Activated T-helper 1 cell treated with anti-CD3 and anti-CD28 coated beads, Interleukin-2, amount 50 U/mL, for 16 hours (primary cell): Measurements from ENCODE around the gene TTC39C.

Experiments
- DNase-seq, 2 donors: peaks; one replicate each; pipeline ENCODE4 v3.0.0-alpha.2; 2020; ENCODE audit warnings: low read depth in 1 of 2, low spot score in 1 of 2

The TTC39C gene

DNA sequence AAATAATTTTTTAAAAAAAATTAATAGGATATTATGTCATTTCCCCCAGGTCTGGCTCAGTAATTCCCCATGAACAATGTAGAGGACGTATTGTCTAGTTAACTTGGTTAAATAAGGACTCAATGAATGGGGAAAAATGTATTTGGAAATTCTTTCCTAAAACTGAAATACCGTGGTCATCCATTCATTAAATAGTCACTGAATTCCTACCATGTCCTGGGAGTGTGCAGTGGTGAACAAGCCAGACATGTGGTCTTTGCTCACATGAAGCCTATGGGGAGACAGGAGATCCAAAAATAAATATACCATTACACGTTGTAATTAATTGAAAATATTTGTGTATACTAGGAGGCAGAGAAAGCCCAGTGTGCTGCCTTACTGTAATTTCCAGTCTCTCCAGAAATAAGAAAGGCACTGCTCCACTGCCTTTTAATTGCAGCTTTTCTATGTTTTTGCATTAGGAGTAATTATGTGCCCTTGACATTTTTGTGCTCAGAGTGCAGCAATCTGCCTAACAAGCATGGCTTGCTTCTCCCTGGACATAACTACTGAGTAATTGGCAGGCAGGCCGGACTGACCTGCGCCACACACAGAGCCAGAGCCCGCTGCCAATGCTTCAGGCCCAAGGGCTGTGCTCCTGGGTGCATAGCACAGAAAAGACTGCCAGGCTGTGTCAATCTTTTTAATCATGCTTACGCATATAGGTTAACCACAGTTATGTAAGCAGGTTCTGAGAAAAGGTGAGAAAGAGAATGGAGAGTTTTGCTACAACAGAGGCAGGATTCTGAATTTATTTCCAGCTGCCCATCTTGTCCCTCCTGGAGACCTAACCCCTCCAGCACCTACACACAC, 22.2 kb upstream of the TTC39C start:
- DNase-seq, result no peak

DNA sequence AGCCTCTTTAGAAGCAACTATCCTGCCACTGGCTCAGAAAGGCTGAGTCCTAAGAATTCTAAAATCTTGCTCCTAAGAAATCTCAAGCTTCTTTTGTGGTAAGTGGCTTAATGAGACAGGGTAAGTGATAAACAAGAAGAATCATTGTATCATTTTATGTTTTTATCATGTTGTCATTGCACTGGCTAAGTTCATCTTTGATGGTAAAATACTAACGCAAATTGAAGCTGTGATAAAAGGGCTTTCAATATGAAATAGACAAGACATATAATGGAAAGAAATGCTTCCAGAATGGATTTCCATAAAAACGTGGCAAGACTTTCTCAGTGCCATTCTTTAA, 21.6 kb upstream of the TTC39C start:
- no peak for DNase-seq

DNA sequence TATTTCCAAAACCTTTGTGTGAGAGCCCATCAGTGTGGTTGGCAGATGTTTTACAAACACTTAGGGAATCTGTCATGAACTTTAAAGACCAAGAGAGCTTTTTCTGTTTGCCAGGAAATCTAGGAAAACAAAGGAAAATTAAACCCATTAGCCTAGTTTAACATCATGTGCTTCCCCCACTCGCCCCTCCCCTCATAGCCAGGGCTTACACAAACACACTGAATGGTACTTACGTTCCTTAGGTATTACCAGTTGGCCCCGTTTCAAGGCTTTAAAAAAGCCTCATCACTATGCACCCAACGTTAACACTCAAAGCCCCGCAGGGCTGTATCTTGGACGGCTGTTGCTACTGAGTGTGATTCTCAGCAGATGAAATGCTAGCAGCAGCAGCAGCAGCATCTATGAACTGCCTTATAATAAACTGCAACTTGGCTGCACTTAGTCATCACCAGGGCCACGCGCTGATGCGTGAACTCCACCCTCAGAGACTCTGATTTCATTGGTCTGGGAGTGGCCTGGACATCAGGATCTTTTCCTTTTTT, 20.1 kb upstream of the TTC39C start:
- no peak for DNase-seq

DNA sequence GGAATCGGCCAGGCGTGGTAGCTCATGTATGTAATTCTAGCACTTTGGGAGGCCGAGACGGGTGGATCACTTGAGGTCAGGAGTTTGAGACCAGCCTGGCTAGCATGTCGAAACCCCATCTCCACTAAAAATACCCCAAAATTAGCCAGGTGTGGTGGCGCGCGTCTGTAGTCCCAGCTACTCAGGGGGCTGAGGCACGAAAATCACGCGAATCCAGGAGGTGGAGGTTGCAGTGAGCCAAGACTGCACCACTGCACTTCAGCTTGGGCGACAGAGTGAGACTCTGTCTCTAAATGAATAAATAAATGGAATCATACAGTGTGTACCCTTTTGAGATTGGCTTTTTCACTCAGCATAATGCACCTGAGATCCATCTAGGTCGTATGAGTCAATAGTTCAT, 19.4 kb upstream of the TTC39C start:
- no peak for DNase-seq

DNA sequence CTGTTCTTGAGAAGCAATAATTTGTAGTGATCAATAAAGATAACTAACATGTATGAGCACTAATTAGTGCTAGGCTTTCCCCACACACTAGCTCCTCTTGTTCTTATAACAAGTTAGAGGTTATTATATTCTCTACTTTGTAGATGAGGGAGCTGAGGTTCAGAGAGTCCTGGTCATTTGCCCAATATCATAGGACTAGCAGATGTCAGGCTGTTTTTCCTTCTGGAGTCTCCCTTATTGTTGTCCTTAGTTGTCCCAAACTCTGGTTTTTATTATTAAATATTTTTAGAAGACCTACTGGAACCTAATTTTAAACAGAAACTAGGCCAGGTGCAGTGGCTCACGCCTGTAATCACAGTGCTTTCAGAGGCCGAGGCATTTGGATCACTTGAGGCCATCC, 16.5 kb upstream of the TTC39C start:
- DNase-seq, result no peak

DNA sequence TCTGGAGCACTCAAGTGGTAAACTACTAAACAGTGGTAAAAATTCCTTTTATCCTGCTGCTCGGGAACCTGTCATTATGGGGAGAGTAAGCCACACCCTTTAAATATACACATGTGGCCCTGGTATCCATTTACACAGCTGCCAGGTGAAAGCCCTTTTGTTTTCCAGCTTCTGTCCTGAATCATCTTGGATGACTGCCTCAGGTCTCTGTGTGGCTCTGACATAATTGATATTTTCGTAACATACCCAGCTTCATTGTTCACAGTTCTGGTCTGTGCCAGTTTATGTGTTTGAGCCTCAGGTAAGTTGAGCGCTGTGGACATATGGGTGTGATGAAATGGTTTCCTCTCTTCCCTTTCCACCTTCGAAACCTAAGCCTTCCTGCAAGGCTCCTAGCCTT, 15.7 kb upstream of the TTC39C start:
- DNase-seq, result no peak

DNA sequence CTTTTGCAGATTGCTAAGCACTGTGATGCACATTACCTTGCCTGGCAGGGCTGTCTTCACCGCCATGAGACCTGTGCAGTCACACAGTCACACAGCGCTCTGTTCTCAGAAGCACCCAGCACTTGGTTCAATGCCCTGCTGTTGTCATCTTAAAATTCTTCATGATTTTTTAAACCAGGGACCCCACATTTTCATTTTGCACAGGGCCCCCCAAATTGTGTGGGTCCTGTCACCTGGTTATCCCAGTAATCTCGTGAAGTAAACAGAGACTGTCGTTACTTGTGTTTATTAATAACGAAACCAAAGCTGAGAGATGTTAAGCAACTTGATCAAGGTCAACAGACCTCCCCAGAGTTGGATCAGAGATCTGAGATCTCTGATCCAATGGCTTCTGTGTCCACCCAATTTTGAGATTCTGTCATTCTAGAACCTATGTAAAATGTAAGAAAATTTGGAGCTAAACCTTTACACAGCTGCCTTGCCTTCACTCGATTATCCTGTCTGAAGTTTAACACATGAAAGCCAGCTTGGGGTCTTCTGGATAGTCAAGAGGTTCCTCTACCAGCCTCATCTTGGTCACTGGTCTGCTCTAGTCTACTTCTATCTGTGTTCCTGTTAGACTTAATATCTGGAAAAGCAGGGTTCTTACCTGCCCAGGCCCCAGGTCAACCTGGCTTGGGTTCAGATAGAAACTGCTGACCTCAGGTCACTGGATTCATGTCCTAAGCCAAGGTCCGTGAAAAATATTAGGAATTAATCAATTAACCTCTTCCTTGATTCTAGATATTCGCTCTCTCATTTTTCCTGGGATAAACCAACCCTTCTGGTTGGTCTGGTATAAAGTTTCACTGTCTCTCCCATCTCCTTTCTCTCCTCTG, 13.7 kb upstream of the TTC39C start:
- no peak for DNase-seq

DNA sequence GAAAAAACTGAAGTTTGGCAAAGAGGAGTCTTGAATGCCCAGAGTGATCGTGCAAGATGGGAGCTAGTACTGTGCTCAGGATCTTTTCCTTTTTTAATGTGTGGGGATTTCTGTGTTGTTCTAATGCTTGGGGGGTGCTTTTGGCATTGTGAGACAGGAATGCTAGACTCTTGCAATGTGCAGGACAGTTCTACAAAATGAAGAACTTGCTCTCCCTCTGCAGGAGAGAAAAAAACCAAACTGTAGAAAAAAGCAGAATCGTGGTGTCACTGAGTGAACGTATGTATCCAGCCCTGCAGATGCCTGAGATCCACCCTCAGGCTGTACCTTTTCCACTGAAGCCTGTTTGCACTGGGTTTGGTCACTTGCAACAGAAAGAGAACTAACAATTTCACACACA, 12.1 kb upstream of the TTC39C start:
- DNase-seq, result no peak

DNA sequence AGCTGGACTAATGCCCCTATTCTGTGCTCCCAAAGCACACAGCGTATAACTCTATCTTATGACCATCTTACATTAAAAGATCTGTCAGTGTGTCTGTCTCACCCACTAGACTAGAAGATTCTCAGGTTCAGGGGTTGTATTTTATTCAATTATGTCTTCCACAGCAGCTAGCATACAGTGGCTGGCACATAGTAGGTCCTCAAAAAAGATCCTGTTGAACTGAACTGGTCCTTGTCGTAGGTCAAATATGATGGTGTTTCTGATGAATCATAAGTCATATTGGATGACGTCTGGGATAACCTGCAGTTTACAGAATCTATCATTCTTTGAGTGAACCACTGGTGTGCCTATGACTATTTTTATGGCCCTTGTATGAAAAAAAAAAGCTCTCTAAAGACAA, 11.3 kb upstream of the TTC39C start:
- DNase-seq, result no peak

DNA sequence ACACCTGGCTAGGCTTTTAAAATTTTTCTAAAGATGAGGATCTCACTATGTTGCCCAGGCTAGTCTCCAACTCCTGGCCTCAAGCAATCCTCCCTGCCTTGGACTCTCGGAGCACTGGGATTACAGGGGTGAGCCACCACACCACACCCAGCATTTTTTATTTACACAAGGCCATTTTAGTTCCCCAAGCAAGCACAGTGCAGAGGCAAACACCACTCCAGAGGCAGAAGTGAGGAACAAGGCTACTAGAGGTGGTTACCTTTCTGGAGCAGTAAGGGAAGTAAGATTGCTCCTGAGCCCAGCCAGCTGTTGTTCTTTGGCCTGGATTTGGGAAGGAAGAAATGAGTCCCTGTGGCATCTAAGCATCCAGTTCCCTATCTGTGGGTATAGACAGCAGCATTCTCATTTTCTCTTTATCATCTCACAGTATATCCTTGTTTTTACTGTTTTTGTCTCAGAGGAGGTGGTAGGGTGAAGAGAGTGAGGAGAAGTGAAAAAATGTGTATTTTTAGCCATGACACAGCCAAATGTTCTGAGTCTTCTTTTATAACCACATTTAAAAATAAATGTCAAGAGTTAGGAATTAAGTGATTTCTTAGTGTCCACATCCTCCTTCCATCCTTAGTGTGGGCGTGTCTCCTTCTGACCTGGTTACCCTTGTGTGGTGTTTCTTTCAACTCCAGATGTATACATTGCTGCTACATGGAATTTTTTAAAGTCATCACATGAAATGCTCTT, 10.5 kb upstream of the TTC39C start:
- no peak for DNase-seq

DNA sequence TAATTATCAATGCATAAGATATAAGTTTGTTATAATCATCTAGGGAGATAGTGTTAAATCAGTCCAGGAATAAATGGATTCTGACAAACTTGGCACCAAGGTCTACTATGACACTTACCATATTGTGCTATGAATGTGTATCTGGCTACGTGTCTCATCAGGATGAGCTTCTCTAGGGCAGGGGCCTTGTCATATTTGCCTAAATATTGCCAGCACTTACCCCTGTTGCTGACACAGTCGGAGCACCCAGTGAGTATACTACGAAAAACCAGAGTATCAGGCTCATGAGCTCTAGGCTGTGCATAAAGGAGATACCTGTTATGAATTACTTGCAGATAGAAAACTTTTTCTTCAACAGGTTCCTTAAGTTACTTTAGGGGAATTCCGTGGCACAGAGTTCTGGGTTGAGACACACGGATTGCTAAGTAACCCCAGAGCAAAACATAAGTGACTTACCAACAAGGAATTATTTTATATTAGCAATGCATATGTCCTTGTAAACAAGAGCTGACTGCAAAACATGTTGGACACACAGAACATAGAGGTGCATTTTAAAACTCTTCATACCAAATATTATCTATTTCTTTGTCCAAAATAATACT, 7.7 kb upstream of the TTC39C start:
- no peak for DNase-seq

DNA sequence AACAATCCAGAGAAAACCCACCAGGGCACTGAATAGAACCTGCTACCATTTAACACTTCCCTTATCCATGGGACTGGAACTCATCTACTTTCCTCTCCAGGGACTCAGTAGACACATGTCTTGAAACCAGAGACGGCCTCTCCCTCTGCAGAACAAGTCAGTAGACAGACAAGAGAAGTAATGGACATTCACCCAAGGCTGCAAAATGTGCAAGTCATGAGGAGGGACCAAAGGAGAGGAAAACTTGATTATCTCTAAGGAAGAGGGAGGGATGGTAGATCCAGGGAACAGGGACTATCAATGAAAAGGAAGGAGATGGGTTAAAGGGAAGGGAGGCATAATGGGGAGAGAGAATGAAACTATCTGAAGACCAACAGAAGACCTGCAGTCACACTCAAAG, 5.3 kb upstream of the TTC39C start:
- no peak for DNase-seq

DNA sequence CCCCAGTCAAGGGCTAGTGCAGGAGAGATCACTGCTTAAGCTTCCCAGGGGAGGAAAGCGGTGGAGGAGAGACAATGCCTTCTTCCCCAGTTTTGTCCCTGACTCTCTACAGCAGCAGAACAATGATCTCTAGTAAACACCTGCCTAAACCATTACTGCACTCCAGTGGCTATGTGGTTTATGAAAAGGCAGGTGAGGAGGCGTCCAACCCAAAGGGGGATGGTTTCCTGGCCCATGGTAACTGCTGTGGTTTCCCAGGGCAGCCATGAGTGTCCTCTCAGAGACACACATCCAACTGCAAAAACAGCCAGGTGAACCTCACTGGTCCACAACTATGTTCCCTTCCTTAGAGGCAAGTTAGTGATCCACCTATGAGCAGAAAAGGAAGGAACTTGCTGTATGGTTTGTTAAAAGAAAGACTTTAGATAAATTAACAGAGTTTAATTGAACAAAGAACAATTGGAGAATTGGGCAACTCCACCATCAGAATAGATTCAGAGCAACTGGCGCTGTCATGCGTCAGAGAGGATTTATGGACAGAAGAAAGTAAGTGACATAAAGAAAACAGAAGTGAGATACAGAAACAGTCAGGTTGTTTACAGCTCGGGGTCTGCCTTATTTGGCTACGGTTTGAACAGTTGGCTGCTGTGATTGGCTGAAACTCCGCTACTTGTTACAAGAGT, 4.8 kb upstream of the TTC39C start:
- DNase-seq, result no peak

DNA sequence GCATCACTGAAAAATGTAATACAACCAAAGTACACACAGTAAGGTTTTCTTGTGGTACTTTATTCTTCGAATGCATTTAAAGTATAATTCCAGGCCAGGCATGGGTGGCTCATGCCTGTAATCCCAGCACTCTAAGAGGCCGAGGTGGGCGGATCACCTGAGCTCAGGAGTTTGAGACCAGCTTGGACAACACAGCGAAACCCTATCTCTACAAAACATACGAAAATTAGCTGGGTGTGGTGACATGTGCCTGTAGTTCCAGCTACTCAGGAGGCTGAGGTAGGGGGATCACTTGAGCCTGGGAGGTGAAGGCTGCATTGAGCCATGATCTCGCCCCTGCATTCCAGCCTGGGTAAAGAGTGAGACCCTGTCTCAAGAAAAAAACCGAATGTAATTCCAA, 3.9 kb upstream of the TTC39C start:
- no peak for DNase-seq

DNA sequence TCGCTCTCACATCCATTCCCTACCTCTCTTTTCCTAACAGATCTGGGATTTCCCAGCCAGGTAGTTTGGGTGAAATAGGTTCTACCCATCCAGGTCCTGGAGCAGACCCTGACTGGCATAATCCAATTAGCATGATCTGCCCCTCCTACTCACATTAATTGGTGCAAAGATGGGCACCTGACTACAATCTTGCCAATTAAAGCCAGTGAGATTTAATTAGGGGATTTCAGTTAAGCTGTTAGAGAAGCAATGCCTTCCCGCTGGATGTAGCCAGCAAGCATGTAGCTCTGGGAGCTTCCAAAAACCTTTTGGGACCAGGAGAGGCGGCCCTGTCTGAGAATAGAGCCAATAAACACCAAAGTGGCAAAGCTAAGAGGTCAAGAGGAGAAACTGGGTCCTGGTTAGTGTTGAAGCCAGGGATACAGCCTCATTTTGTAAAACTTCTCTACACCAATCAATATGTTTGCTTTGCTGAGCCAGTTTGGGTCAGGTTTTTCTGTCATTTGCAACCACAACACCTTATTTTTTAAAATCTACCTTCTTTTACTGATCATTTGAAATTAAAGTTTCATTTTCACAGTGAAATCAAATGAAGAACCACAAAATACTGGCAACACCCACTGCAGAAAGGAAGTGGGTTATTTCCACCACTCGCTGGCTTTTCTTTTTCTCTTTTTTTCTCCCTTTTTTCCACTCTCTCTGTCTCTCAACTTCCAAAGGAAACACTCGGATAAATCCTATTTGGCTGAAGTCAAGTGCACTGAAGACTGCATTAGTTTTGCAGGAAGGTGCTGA, 3.2 kb upstream of the TTC39C start:
- no peak for DNase-seq

DNA sequence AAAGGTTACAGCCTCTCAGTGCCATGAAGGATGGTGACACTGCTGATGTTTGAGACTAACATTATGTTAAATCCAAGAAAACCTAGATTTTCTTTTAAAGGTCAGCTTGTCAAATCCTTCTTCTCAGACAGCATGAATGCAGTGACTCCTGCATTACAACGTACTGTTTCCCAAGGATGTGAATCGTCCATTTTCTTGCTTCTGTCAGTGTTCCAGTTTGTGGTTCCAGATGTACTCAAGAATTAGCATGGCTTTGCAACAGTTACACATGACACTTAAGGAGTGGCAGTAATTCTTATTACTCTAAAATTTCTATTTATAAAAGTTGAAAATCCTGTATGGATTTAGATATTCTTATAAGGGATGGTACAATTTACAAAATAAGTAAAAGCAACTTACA, 1.5 kb upstream of the TTC39C start:
- no peak for DNase-seq

DNA sequence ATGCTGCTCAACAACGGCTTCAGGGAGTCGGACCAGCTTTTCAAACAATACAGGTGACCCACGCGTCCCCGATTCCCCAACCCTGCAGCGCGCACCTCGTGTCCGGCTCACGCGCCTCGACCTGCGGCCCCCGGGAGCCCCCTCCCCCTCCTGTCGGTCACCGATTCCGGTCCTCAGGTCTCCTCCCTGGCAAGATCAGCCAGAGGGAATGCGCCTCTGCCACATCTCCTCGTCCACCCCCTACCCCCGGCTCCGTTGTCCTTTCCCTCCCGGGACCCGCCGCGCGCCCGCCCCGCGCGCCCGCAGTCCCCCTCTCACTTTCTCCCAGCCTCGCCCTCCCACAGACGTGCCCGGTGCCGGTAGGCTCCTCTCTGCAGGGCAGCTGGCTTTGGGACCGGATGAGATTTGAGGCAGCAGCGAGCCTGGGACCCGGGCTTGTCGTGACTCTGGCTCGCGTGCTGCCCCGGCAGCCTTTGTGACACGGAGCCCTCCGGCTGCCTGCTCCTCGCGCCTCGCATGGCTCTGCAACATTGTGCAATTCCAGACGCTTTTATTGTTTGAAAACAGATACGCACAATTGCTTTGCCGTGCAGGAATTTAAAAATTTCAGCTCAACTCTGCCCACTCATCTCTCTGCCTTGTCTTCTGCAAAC, 558 bp downstream of the TTC39C start:
- DNase-seq, result peak in 1 of 2 donors; percentile 27

DNA sequence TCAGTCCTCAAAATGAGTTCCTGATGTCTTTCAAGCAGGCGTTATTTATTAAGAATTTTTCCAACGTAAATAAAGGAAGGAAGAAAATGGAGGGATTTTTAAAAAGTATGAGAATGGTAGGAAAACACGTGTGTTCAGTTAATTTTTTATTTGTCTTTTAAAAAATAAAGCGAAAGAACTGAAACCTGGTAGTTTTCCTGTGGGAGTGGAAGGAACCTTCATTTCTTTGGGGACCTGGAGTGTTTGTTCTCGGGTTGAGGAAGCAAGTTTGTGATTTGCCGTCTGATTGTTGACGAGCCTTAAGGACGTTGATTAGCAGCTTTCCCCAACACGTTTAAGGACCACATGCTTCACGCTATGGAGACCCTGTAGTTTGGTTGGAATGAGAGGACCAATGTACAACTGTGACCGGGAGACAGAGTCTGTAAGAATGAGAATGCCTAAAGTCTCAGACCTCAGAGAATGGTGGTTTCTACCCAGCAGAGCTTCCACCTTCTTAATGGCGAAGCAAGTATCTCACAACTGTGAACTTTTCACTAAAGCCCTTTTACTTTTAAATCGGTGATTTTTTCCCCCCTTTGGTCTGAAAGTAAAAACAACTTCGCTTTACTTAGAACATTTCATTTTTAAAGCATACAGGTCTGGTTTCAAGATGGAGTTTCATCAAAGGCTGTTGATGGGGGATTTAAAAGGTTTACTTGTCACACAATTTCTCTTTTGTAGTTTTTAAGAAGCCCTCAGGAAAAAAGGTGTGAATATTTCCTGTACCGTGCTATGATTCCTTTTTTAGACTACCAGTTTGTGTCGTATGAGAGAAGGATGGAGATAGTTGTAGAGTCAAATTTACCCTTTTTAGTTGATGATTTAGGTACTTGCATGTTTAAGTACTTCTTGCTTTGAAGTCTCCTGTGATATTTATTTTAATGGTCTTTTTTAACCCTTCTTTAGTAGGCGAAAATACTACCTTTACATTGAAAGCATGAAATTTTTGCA, 1.4 kb downstream of the TTC39C start:
- no peak for DNase-seq
